ENCODE data around the gene CDCA5. TPM values are rescaled to one million over a fixed set of nuclear protein-coding genes. Genes with fewer than 3 reads are reported as not detected.

CDCA5 gene
- polyA plus RNA-seq, 1 experiment = 11.9 TPM

- TF ChIP-seq CTCF (IDR thresholded peaks at IDR 0.05; ENCODE audit: insufficient read depth, low read depth, low read length) = no peak
- ChIA-PET POLR2A (no interaction called here), CTCF (interaction anchor here (1.1 to 1.4 kb wide), 2 partner anchors 67 to 100 kb away, joined by 3 read pairs; partner anchors contain the start of genes ARL2 and CAPN1)
- Histone ChIP-seq H3K27me3 (ENCODE audit: control insufficient read depth, insufficient read depth, low read length) (no peaks in the 10 kb centered on the region), H3K36me3 (ENCODE audit: control insufficient read depth, insufficient read depth, low read length) (peaks cover 3% of the 10 kb centered on the region; the same call in 1 of the 2 replicates), H3K4me3 (ENCODE audit: low read depth, low read length) (no peak overlapping the region)
- DNase-seq (ENCODE audit: low read depth) = no peak
Observed at GRCh38 chr11:65114538-65115171, 30.8 kb upstream of the CDCA5 start.

DNA sequence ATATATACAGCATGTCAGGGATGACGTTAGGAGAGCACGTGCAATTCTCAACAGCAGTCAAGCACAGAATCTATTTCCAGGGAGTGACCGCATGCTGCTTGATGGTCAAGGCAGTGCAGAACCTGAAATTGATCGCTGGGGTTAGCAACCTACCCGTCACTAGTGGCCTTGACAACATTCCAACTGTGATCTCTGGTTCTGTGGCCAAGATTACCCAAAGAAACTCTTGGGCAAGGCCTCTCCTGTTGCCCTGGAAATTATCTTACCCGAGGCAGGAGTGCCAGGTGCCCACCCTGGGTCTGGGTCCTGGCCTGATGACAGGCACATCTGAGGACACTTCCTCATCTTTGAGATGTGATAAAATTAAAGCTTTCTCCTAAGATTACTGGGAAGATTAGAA lies 30.0 kb upstream of the CDCA5 start:
- no peak for TF ChIP-seq CTCF (IDR thresholded peaks at IDR 0.05; ENCODE audit: insufficient read depth, low read depth, low read length)
- ChIA-PET CTCF (interaction anchor here (1.1 to 7.2 kb wide), 4 partner anchors 8 to 100 kb away, joined by 3 to 152 read pairs (median 12); partner anchors contain the start of genes ARL2, CAPN1, FAU and MRPL49), POLR2A (no interaction called here)
- Histone ChIP-seq H3K27me3 (ENCODE audit: control insufficient read depth, insufficient read depth, low read length) (no peaks in the 10 kb centered on the region), H3K4me3 (ENCODE audit: low read depth, low read length) (no peak overlapping the region), H3K36me3 (ENCODE audit: control insufficient read depth, insufficient read depth, low read length) (peaks cover 7% of the 10 kb centered on the region; the same call in 1 of the 2 replicates)
- no peak for DNase-seq (ENCODE audit: low read depth)

DNA sequence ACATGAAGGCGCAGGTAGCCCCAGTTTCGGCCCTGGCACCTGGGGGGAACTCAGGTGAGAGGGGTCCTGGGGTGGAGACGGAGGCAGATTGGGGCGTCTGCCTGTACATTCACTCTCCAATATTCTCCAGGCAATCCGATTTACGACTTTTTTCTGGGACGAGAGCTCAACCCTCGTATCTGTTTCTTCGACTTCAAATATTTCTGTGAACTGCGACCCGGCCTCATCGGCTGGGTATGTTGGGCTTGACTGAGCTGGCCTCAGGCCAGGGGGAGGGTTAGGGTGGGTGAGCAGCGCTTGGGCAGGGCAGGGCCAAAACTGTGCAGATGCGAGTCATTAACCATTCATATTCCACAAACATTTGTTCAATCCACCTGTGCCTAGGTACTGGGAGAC lies 29.5 kb upstream of the CDCA5 start:
- H3K36me3 ChIP-seq (ENCODE audit: control insufficient read depth, insufficient read depth, low read length) = peaks cover 10% of the 10 kb centered on the region; the same call in 1 of the 2 replicates
- no peak for DNase-seq (ENCODE audit: low read depth)
- H3K27me3 ChIP-seq (ENCODE audit: control insufficient read depth, insufficient read depth, low read length) = no peaks in the 10 kb centered on the region
- CTCF ChIA-PET = interaction anchor here (0.6 to 7.2 kb wide), 17 partner anchors 8 to 270 kb away, joined by 3 to 152 read pairs (median 3); partner anchors contain the start of genes ARL2, CDCA5, FAU and MRPL49
- TF ChIP-seq CTCF (IDR thresholded peaks at IDR 0.05; ENCODE audit: insufficient read depth, low read depth, low read length) = no peak
- POLR2A ChIA-PET = interaction anchor here (0.5 kb wide), 1 partner anchor 218 kb away, joined by 3 read pairs; no protein-coding TSS in a partner anchor
- H3K4me3 ChIP-seq (ENCODE audit: low read depth, low read length) = no peak overlapping the region

GRCh38 chr11:65112546-65113360 lies 28.9 kb upstream of the CDCA5 start:
- Histone ChIP-seq H3K27me3 (ENCODE audit: control insufficient read depth, insufficient read depth, low read length) (no peaks in the 10 kb centered on the region), H3K4me3 (ENCODE audit: low read depth, low read length) (peak overlapping the region; percentile 44), H3K36me3 (ENCODE audit: control insufficient read depth, insufficient read depth, low read length) (peaks cover 10% of the 10 kb centered on the region; the same call in 1 of the 2 replicates)
- peak; percentile 58 for TF ChIP-seq CTCF (IDR thresholded peaks at IDR 0.05; ENCODE audit: insufficient read depth, low read depth, low read length)
- POLR2A ChIA-PET = interaction anchor here (0.5 kb wide), 1 partner anchor 218 kb away, joined by 3 read pairs; no protein-coding TSS in a partner anchor
- CTCF ChIA-PET = interaction anchor here (0.6 to 7.2 kb wide), 24 partner anchors 8 to 269 kb away, joined by 3 to 152 read pairs (median 4); partner anchors contain the start of genes ARL2, CAPN1, CDCA5 and FAU
- DNase-seq (ENCODE audit: low read depth) = no peak
